Adrenal gland (tissue), 12 donors: Measurements from ENCODE around the gene UGT2B10. TPM values are rescaled to one million over a fixed set of nuclear protein-coding genes. Genes with fewer than 3 reads are reported as not detected.
"Not testable (repeated sequence)": the region's sequence is repeated elsewhere in the genome, so short reads cannot be mapped to it uniquely, and the experiment has no call there.

ENCODE experiments used
- DNase-seq, 7 donors: peaks; one replicate each; pipeline ENCODE4 v3.0.0-alpha.2; 2019 to 2020
- H3K27ac ChIP-seq, 5 donors: fragments of 200-600 bp; sonication (generic) in 4 of 5; 1 replicate in 3 of 5; 2 replicates in 2 of 5; pipeline versions ENCODE4 v1.5.1 to v1.8.0; 2016 to 2020; ENCODE audit warnings: mild to moderate bottlenecking in 1 of 5
- H3K27me3 ChIP-seq: fragments of 200-600 bp; 2 replicates; pipeline ENCODE4 v1.8.0; 2021
- H3K36me3 ChIP-seq, 2 donors: fragments of 200-600 bp; replicated peaks in 1 of 2; 1 replicate in 1 of 2; 2 replicates in 1 of 2; pipeline versions ENCODE4 v1.5.1 to v1.8.0; 2018 to 2022
- H3K4me1 ChIP-seq, 2 donors: fragments of 200-600 bp; replicated peaks in 1 of 2; 1 replicate in 1 of 2; 2 replicates in 1 of 2; pipeline versions ENCODE4 v1.5.1 to v1.8.0; 2018 to 2021
- H3K4me3 ChIP-seq, 4 donors: fragments of 200-600 bp; sonication (generic) in 3 of 4; one replicate each; pipeline ENCODE4 v1.5.1; 2016 to 2018
- H3K9me3 ChIP-seq, 3 donors: fragments of 200-600 bp; sonication (generic) in 1 of 3; replicated peaks in 1 of 3; 1 replicate in 2 of 3; 2 replicates in 1 of 3; pipeline versions ENCODE4 v1.5.1 to v1.8.0; 2016 to 2021
- POLR2A ChIP-seq, 2 donors: fragments of 450-650 bp; IDR thresholded peaks; one replicate each; pipeline ENCODE4 v1.6.1; 2017; ENCODE audit warnings: antibody characterized with exemption in 2 of 2, mild to moderate bottlenecking in 2 of 2, moderate library complexity in 1 of 2
- whole genome bisulfite sequencing, 4 donors: extraction: QIAGEN DNeasy Blood & Tissue Kit in 2 of 4; methylation state at CpG; one replicate each; pipeline versions ENCODE4 v1.1.5 to v1.1.7; 2013 to 2017; 5-methylcytosine and 5-hydroxymethylcytosine counted together
- intact Hi-C, 2 donors: fragments of 100-400 bp; cut with DNase I; formaldehyde crosslinking; loops; one replicate each; pipeline versions ENCODE4 v1.14.1 to v1.15.0; 2022 to 2023
- polyA plus RNA-seq, 3 donors: library from polyadenylated mRNA; stranded (reverse); fragments of 200-250 nt in 2 of 3; fragments of 350-450 nt in 1 of 3; fragmentation: Illumina TruSeq in 1 of 3; extraction: RNeasy Lipid Tissue Mini Kit (QIAGEN cat#74804) in 1 of 3; gene quantifications; one replicate each; pipeline ENCODE4 v1.2.3, GENCODE V29; 2013 to 2014
- total RNA-seq, 9 donors: library from RNA; depleted of rRNA in 4 of 9; stranded (reverse); fragments of >200 nt in 4 of 9; fragments of 120-200 nt in 1 of 9; fragmentation: NEBNext Ultra II Directional in 1 of 9; extraction: Animal tissue kit (Norgen Biotek cat#: 25700) in 1 of 9; gene quantifications; one replicate each; pipeline versions ENCODE4 v1.1.0 to v1.2.4, GENCODE V29; 2013 to 2023
- TF ChIP-seq, protein P1 (sequence below), 6 experiments: fragments of 450-650 bp in 4 of 6; fragments of 200-600 bp in 2 of 6; sonication (generic) in 1 of 6; IDR thresholded peaks; 1 replicate in 5 of 6; 2 replicates in 1 of 6; pipeline versions ENCODE4 v1.5.1 to v1.8.0; 2016 to 2021; ENCODE audit warnings: antibody characterized with exemption in 6 of 6, mild to moderate bottlenecking in 2 of 6, moderate library complexity in 1 of 6
- donor health status: healthy with polysubstance abuse.
- donor health status: Bipolar disorder and iron deficiency.
- donor health status: DM: yes; HTN: yes; CAD: no.
- donor health status: DM: no; HTN: no; CAD: no.
- donor health status: DM: no; HTN: no; CAD: no.
- donor health status: DM: yes; HTN: yes; CAD: no.

UGT2B10 gene
- total and polyA plus RNA-seq, 12 donors = 0.15 to 0.22 TPM; not detected in 10

- no peak overlapping the region for H3K27ac ChIP-seq
- no peaks in the 10 kb centered on the region for H3K36me3 ChIP-seq
- H3K4me1 ChIP-seq = no peaks in the 10 kb centered on the region
- TF ChIP-seq POLR2A (IDR thresholded peaks at IDR 0.05) = no peak
- TF ChIP-seq, protein P1, sequence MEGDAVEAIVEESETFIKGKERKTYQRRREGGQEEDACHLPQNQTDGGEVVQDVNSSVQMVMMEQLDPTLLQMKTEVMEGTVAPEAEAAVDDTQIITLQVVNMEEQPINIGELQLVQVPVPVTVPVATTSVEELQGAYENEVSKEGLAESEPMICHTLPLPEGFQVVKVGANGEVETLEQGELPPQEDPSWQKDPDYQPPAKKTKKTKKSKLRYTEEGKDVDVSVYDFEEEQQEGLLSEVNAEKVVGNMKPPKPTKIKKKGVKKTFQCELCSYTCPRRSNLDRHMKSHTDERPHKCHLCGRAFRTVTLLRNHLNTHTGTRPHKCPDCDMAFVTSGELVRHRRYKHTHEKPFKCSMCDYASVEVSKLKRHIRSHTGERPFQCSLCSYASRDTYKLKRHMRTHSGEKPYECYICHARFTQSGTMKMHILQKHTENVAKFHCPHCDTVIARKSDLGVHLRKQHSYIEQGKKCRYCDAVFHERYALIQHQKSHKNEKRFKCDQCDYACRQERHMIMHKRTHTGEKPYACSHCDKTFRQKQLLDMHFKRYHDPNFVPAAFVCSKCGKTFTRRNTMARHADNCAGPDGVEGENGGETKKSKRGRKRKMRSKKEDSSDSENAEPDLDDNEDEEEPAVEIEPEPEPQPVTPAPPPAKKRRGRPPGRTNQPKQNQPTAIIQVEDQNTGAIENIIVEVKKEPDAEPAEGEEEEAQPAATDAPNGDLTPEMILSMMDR (IDR thresholded peaks at IDR 0.05) = no peak
- DNase-seq = no peak
- 32 to 49% (median 35%) methylated on average over 3 of the region's 3 CpGs for WGBS, 4 donors
- H3K9me3 ChIP-seq = no peaks in the 10 kb centered on the region
- H3K4me3 ChIP-seq = no peak overlapping the region
- H3K27me3 ChIP-seq = no peaks in the 10 kb centered on the region
- intact Hi-C loops = no loop called here
These were observed 18.2 kb upstream of the UGT2B10 start for GRCh38 chr4:68797618-68798017.

DNA sequence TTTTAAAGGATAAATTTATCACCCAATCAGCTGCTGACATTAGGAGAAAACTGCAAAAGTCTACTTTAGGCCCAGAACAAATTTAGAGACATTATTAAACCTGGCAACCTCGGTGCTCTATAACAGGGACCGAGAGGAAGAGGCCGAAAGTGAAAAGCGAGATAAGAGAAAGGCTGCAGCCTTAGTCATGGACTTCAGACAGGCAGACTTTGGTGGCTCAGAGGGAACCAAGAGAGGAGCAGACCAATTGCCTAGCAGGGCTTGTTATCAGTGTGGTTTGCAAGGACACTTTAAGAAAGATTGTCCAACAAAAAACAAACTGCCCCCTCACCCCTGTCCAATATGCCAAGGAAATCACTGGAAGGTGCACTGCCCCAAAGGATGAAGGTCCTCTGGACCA lies 12.8 kb upstream of the UGT2B10 start:
- TF ChIP-seq POLR2A (IDR thresholded peaks at IDR 0.05) = no peak
- TF ChIP-seq, protein P1 (IDR thresholded peaks at IDR 0.05) = no peak
- intact Hi-C loops = no loop called here
- DNase-seq = no peak
- Histone ChIP-seq H3K4me1 (no peaks in the 10 kb centered on the region), H3K9me3 (no peaks in the 10 kb centered on the region), H3K36me3 (no peaks in the 10 kb centered on the region), H3K4me3 (no peak overlapping the region), H3K27ac (no peak overlapping the region), H3K27me3 (no peaks in the 10 kb centered on the region)
- WGBS, 4 donors = 78 to 88% (median 84%) methylated on average over 4 of the region's 4 CpGs

DNA sequence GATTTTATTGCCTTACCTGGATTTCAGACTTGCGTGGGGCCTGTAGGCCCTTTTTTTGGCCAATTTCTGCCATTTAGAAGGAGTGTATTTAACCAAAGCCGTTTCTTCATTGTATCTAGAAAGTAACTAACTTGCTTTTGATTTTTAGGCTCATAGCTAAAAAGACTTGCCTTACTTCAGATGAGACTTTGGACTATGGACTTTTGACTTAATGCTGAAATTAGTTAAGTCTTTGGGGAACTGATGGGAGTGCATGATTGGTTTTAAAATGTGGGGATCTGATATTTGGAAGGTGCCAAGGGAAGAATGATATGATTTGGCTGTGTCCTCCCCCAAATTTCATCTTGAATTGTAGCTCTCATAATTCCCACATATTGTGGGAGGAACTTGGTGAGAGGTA lies 7.7 kb upstream of the UGT2B10 start:
- Histone ChIP-seq H3K4me1 (no peaks in the 10 kb centered on the region), H3K9me3 (no peaks in the 10 kb centered on the region), H3K27ac (no peak overlapping the region), H3K4me3 (no peak overlapping the region), H3K36me3 (no peaks in the 10 kb centered on the region), H3K27me3 (no peaks in the 10 kb centered on the region)
- WGBS, 4 donors = 43 to 50% (median 46%) methylated on average over 2 of the region's 2 CpGs
- TF ChIP-seq, protein P1 (IDR thresholded peaks at IDR 0.05) = no peak
- no peak for TF ChIP-seq POLR2A (IDR thresholded peaks at IDR 0.05)
- no peak for DNase-seq
- intact Hi-C loops = no loop called here

- Histone ChIP-seq H3K4me3 (no peak overlapping the region), H3K27me3 (no peaks in the 10 kb centered on the region), H3K27ac (no peak overlapping the region), H3K4me1 (no peaks in the 10 kb centered on the region), H3K9me3 (no peaks in the 10 kb centered on the region), H3K36me3 (no peaks in the 10 kb centered on the region)
- intact Hi-C loops = no loop called here
- 53 to 75% (median 62%) methylated on average over 2 of the region's 2 CpGs for WGBS, 4 donors
- DNase-seq = no peak
- TF ChIP-seq POLR2A (IDR thresholded peaks at IDR 0.05) = no peak
- TF ChIP-seq, protein P1 (IDR thresholded peaks at IDR 0.05) = no peak
These were observed 4.9 kb upstream of the UGT2B10 start for GRCh38 chr4:68810919-68811318.

- WGBS, 4 donors = 49 to 59% (median 58%) methylated on average over 5 of the region's 5 CpGs
- H3K27me3 ChIP-seq, H3K4me3 ChIP-seq, intact Hi-C loops, H3K4me1 ChIP-seq, H3K27ac ChIP-seq, H3K9me3 ChIP-seq, DNase-seq, H3K36me3 ChIP-seq: not testable (repeated sequence)
These were observed 844 bp downstream of the UGT2B10 start for GRCh38 chr4:68816410-68817265.
